ENCODE results near the gene KCNMA1.

KCNMA1 gene

GRCh38 chr10:77634939-77635338 is 2.7 kb downstream of the KCNMA1 start:
- DNase-seq (ENCODE audit: low read depth in 2 of 2): no peak

GRCh38 chr10:77633376-77633775 is 4.2 kb downstream of the KCNMA1 start:
- DNase-seq (ENCODE audit: low read depth in 2 of 2): no peak

- no peak for DNase-seq (ENCODE audit: low read depth in 2 of 2)
These were observed 6.4 kb downstream of the KCNMA1 start for GRCh38 chr10:77631241-77631640.

GRCh38 chr10:77630507-77630848 is 7.1 kb downstream of the KCNMA1 start:
- DNase-seq (ENCODE audit: low read depth in 2 of 2): no peak

- no peak for DNase-seq (ENCODE audit: low read depth in 2 of 2)
These were observed 7.7 kb downstream of the KCNMA1 start for GRCh38 chr10:77629775-77630506.

GRCh38 chr10:77628906-77629730 is 8.5 kb downstream of the KCNMA1 start:
- DNase-seq (ENCODE audit: low read depth in 2 of 2): no peak

GRCh38 chr10:77626266-77626935 is 11.2 kb downstream of the KCNMA1 start:
- peak; percentile 60 to 64 for DNase-seq (ENCODE audit: low read depth in 2 of 2)

- DNase-seq (ENCODE audit: low read depth in 2 of 2): no peak
These were observed 12.2 kb downstream of the KCNMA1 start for GRCh38 chr10:77625379-77625778.

GRCh38 chr10:77622889-77623291 is 14.7 kb downstream of the KCNMA1 start:
- DNase-seq (ENCODE audit: low read depth in 2 of 2): no peak

GRCh38 chr10:77620731-77621130 is 16.9 kb downstream of the KCNMA1 start:
- DNase-seq (ENCODE audit: low read depth in 2 of 2): no peak

GRCh38 chr10:77619964-77620703 is 17.5 kb downstream of the KCNMA1 start:
- DNase-seq (ENCODE audit: low read depth in 2 of 2): no peak

GRCh38 chr10:77618117-77618516 is 19.5 kb downstream of the KCNMA1 start:
- DNase-seq (ENCODE audit: low read depth in 2 of 2): no peak

- no peak for DNase-seq (ENCODE audit: low read depth in 2 of 2)
These were observed 20.8 kb downstream of the KCNMA1 start for GRCh38 chr10:77616766-77617165.

- DNase-seq (ENCODE audit: low read depth in 2 of 2): no peak
These were observed 22.6 kb downstream of the KCNMA1 start for GRCh38 chr10:77614778-77615625.

GRCh38 chr10:77613476-77614130 is 24.0 kb downstream of the KCNMA1 start:
- DNase-seq (ENCODE audit: low read depth in 2 of 2): no peak

- DNase-seq (ENCODE audit: low read depth in 2 of 2): no peak
These were observed 25.9 kb downstream of the KCNMA1 start for GRCh38 chr10:77611670-77612069.

- no peak for DNase-seq (ENCODE audit: low read depth in 2 of 2)
These were observed 26.4 kb downstream of the KCNMA1 start for GRCh38 chr10:77611221-77611620.

- no peak for DNase-seq (ENCODE audit: low read depth in 2 of 2)
These were observed 27.8 kb downstream of the KCNMA1 start for GRCh38 chr10:77609781-77610272.

- no peak for DNase-seq (ENCODE audit: low read depth in 2 of 2)
These were observed 29.3 kb downstream of the KCNMA1 start for GRCh38 chr10:77608281-77608680.

- DNase-seq (ENCODE audit: low read depth in 2 of 2): no peak
These were observed 30.9 kb downstream of the KCNMA1 start for GRCh38 chr10:77606751-77607150.
